Lower leg skin (tissue), 3 donors: ENCODE results near the gene CKS1B.

Experiments used
- POLR2A ChIP-seq, 2 donors: fragments of 450-650 bp; IDR thresholded peaks; one replicate each; pipeline ENCODE4 v1.6.1; 2016 to 2017; ENCODE audit warnings: antibody characterized with exemption in 2 of 2, mild to moderate bottlenecking in 1 of 2, moderate library complexity in 1 of 2
- TF ChIP-seq, protein P1 (sequence below), 3 donors: fragments of 450-650 bp; IDR thresholded peaks; one replicate each; pipeline ENCODE4 v1.5.1; 2016; ENCODE audit warnings: antibody characterized with exemption in 3 of 3, mild to moderate bottlenecking in 3 of 3, moderate library complexity in 2 of 3

GRCh38 chr1:154967331-154967950 is 7.0 kb upstream of the CKS1B start:
- TF ChIP-seq, protein P1, sequence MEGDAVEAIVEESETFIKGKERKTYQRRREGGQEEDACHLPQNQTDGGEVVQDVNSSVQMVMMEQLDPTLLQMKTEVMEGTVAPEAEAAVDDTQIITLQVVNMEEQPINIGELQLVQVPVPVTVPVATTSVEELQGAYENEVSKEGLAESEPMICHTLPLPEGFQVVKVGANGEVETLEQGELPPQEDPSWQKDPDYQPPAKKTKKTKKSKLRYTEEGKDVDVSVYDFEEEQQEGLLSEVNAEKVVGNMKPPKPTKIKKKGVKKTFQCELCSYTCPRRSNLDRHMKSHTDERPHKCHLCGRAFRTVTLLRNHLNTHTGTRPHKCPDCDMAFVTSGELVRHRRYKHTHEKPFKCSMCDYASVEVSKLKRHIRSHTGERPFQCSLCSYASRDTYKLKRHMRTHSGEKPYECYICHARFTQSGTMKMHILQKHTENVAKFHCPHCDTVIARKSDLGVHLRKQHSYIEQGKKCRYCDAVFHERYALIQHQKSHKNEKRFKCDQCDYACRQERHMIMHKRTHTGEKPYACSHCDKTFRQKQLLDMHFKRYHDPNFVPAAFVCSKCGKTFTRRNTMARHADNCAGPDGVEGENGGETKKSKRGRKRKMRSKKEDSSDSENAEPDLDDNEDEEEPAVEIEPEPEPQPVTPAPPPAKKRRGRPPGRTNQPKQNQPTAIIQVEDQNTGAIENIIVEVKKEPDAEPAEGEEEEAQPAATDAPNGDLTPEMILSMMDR (IDR thresholded peaks at IDR 0.05): no peak
- TF ChIP-seq POLR2A (IDR thresholded peaks at IDR 0.05): no peak
